K562 (cell line): Measurements from ENCODE around the gene TMEM170A. TPM values are rescaled to one million over a fixed set of nuclear protein-coding genes. Genes with fewer than 3 reads are reported as not detected.

Experiments
- C11orf30 ChIP-seq: fragments of 450-650 bp; IDR thresholded peaks from 2 replicates; pipeline ENCODE4 v1.6.1; 2016; ENCODE audit warnings: low read depth, mild to moderate bottlenecking
- EP300 ChIP-seq: IDR thresholded peaks from 2 replicates; pipeline ENCODE4 v1.6.1; 2012; ENCODE audit warnings: low read length, improper control_type of control experiment
- MAFG ChIP-seq: fragments of 450-650 bp; conservative IDR thresholded peaks from 2 replicates; pipeline ENCODE4 v1.6.1; 2016; ENCODE audit warnings: missing genetic modification characterization, missing compliant biosample characterization
- MEIS2 ChIP-seq: fragments of 450-650 bp; IDR thresholded peaks from 2 replicates; pipeline ENCODE4 v1.6.1; 2014; ENCODE audit warnings: mild to moderate bottlenecking; ENCODE audit not compliant: partially characterized antibody
- NR2C2 ChIP-seq, 2 experiments: fragments of 200-800 bp in 1 of 2; sonication (Bioruptor generic) in 1 of 2; sonication (generic) in 1 of 2; formaldehyde crosslinking in 1 of 2; IDR thresholded peaks; 2 replicates each; pipeline versions ENCODE4 v1.6.1 to v1.8.0; 2016 to 2022; ENCODE audit warnings: mild to moderate bottlenecking in 1 of 2, missing compliant biosample characterization in 1 of 2, missing genetic modification characterization in 1 of 2, missing genetic modification reagents in 1 of 2
- PML ChIP-seq: IDR thresholded peaks from 2 replicates; pipeline ENCODE4 v1.6.1; 2012; ENCODE audit warnings: low read length, inconsistent platforms
- POLR2AphosphoS2 ChIP-seq: IDR thresholded peaks from 2 replicates; pipeline ENCODE4 v1.6.1; 2012; ENCODE audit warnings: low read length, improper control_type of control experiment
- RHOXF2B ChIP-seq: fragments of 250-450 bp; sonication (Bioruptor Pico); conservative IDR thresholded peaks from 2 replicates; pipeline ENCODE4 v1.5.1; 2021
- SAFB ChIP-seq: fragments of 200-400 bp; formaldehyde crosslinking; IDR thresholded peaks from 2 replicates; pipeline ENCODE4 v1.6.1; 2017; ENCODE audit warnings: low read depth, low read length, borderline replicate concordance
- TAL1 ChIP-seq: fragments of 450-650 bp; IDR thresholded peaks from 2 replicates; pipeline ENCODE4 v1.6.1; 2016; ENCODE audit warnings: mild to moderate bottlenecking
- TSC22D4 ChIP-seq: fragments of 450-650 bp; IDR thresholded peaks from 2 replicates; pipeline ENCODE4 v1.6.1; 2016; ENCODE audit warnings: missing genetic modification characterization, missing biosample characterization, control low read depth
- ZBTB1 ChIP-seq: sonication (generic); formaldehyde crosslinking; IDR thresholded peaks from 2 replicates; pipeline ENCODE4 v1.8.1; 2023; ENCODE audit warnings: missing genetic modification reagents, low read depth, mild to moderate bottlenecking, borderline replicate concordance
- ZNF263 ChIP-seq: sonication (generic); formaldehyde crosslinking; IDR thresholded peaks from 2 replicates; pipeline ENCODE4 v1.8.0; 2022; ENCODE audit warnings: mild to moderate bottlenecking, missing genetic modification reagents, borderline replicate concordance
- ZNF274 ChIP-seq: IDR thresholded peaks from 2 replicates; pipeline ENCODE4 v1.6.1; 2011; ENCODE audit warnings: low read depth, mild to moderate bottlenecking, low read length, moderate library complexity, borderline replicate concordance
- polyA plus RNA-seq, 8 experiments: library from polyadenylated mRNA; depleted of rRNA in 4 of 8; stranded (reverse) in 5 of 8; unstranded in 3 of 8; fragments of >200 nt; fragmentation: Nextera tagmentation in 2 of 8; fragmentation: Illumina TruSeq in 1 of 8; extraction: Ambion mirVana in 2 of 8; extraction: Trizol in 1 of 8; gene quantifications; 2 replicates each; pipeline versions ENCODE4 v1.2.1 to v1.2.3, GENCODE V29; 2011 to 2014; ENCODE audit warnings: inconsistent platforms in 1 of 8, missing spikeins in 1 of 8
- total RNA-seq, 7 experiments: library from RNA; depleted of rRNA in 6 of 7; stranded (reverse); fragments of >200 nt in 6 of 7; fragmentation: Illumina TruSeq in 2 of 7; extraction: Trizol in 2 of 7; gene quantifications; 2 replicates each; pipeline versions ENCODE4 v1.2.1 to v1.2.3, GENCODE V29; 2011 to 2021; ENCODE audit warnings: low replicate concordance in 1 of 7
- TF ChIP-seq, protein P1 (sequence below), 2 experiments: fragments of 450-650 bp in 1 of 2; IDR thresholded peaks; 2 replicates each; pipeline ENCODE4 v1.6.1; 2011 to 2017; ENCODE audit warnings: low read depth in 2 of 2, antibody characterized with exemption in 1 of 2, borderline replicate concordance in 1 of 2, low read length in 1 of 2, mild to moderate bottlenecking in 1 of 2, mixed read lengths in 1 of 2; ENCODE audit not compliant: control insufficient read depth in 1 of 2
- TF ChIP-seq, protein P2 (sequence below): fragments of 250-450 bp; sonication (Bioruptor Pico); IDR thresholded peaks from 2 replicates; pipeline ENCODE4 v1.6.1; 2021; ENCODE audit warnings: mild to moderate bottlenecking
- TF ChIP-seq, protein P3 (sequence below): fragments of 450-650 bp; formaldehyde crosslinking; IDR thresholded peaks from 2 replicates; pipeline ENCODE4 v1.4.0; 2022; ENCODE audit warnings: missing genetic modification characterization
- TF ChIP-seq, protein P4 (sequence below): sonication (generic); formaldehyde crosslinking; IDR thresholded peaks from 2 replicates; pipeline ENCODE4 v1.9.0; 2022; ENCODE audit warnings: mild to moderate bottlenecking, missing genetic modification reagents
- TF ChIP-seq, protein P5 (sequence below): fragments of 450-650 bp; formaldehyde crosslinking; conservative IDR thresholded peaks from 2 replicates; pipeline ENCODE4 v1.4.0; 2022; ENCODE audit warnings: mild to moderate bottlenecking, missing genetic modification characterization

The TMEM170A gene
- total and polyA plus RNA-seq, 9 of the 15 experiments (the other 6 are each of a cell fraction or from before 2014, with no cell fraction given), result 6.1 to 30.2 (median 15.0) TPM

DNA sequence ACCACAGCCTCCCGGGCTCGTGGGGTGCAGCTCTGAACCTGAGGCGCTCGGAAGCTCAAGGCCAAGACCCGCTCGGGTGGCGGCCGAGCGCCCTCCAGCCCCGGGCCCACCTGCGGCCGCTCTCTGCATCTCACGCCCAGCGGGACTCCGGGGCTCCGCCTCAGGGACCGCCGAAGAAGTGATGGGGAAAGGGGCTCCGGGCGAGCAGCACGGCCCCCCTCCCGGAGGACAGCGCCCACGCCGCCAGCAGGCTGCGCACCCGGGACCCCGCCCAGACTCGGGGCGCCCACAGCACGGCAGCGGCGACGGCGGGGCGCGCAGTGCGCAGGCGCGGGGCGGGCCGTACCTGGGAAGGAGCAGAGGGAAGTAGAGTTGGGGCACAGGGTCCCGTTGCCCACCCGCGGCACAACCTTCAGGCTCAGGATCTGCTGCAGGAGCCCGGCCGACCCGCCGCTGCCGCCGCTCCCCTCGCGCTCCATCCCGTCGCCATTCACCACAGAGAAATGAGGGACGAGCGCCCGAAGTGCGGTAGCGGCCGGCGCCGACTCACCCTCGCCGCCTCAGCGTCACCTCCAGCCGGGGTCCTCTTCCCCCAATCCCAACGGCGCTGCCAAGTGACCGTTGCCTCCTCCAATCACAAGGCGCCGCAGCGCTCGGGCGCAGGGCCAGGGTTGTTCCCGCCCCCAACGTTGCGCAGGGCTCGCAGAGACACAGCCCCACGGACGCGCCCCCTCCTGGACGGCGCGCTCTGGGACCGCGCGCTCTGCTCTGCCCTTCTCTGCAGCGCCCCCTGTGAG is at the start of gene TMEM170A (continued):
- TF ChIP-seq, protein P1, sequence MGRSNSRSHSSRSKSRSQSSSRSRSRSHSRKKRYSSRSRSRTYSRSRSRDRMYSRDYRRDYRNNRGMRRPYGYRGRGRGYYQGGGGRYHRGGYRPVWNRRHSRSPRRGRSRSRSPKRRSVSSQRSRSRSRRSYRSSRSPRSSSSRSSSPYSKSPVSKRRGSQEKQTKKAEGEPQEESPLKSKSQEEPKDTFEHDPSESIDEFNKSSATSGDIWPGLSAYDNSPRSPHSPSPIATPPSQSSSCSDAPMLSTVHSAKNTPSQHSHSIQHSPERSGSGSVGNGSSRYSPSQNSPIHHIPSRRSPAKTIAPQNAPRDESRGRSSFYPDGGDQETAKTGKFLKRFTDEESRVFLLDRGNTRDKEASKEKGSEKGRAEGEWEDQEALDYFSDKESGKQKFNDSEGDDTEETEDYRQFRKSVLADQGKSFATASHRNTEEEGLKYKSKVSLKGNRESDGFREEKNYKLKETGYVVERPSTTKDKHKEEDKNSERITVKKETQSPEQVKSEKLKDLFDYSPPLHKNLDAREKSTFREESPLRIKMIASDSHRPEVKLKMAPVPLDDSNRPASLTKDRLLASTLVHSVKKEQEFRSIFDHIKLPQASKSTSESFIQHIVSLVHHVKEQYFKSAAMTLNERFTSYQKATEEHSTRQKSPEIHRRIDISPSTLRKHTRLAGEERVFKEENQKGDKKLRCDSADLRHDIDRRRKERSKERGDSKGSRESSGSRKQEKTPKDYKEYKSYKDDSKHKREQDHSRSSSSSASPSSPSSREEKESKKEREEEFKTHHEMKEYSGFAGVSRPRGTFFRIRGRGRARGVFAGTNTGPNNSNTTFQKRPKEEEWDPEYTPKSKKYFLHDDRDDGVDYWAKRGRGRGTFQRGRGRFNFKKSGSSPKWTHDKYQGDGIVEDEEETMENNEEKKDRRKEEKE (IDR thresholded peaks at IDR 0.05; ENCODE audit: borderline replicate concordance in 1 of 2, control insufficient read depth in 1 of 2, low read depth in 2 of 2, low read length in 1 of 2), result no peak
- peak; percentile 22; the same call in 1 of the 2 replicates for TF ChIP-seq EP300
- 0 out of 2 replicates have a peak, but pooled peaks have one; percentile 31 for TF ChIP-seq RHOXF2B (CRISPR knock-in tag)
- TF ChIP-seq NR2C2 (CRISPR knock-in tag; IDR thresholded peaks at IDR 0.05), result no peak
- peak; percentile 72; the same call in 1 of the 2 replicates for TF ChIP-seq NR2C2 (tag; IDR thresholded peaks at IDR 0.05)
- TF ChIP-seq ZNF263 (CRISPR knock-in tag), result peak; percentile 44; the same call in 1 of the 2 replicates
- TF ChIP-seq, protein P2, sequence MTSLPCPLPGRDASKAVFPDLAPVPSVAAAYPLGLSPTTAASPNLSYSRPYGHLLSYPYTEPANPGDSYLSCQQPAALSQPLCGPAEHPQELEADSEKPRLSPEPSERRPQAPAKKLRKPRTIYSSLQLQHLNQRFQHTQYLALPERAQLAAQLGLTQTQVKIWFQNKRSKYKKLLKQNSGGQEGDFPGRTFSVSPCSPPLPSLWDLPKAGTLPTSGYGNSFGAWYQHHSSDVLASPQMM, result no peak
- peak; percentile 62; the same call in 1 of the 2 replicates for TF ChIP-seq C11orf30
- no peak for TF ChIP-seq MAFG (tag)
- TF ChIP-seq TSC22D4 (tag), result no peak
- peak; percentile 76 for TF ChIP-seq MEIS2
- TF ChIP-seq, protein P3, sequence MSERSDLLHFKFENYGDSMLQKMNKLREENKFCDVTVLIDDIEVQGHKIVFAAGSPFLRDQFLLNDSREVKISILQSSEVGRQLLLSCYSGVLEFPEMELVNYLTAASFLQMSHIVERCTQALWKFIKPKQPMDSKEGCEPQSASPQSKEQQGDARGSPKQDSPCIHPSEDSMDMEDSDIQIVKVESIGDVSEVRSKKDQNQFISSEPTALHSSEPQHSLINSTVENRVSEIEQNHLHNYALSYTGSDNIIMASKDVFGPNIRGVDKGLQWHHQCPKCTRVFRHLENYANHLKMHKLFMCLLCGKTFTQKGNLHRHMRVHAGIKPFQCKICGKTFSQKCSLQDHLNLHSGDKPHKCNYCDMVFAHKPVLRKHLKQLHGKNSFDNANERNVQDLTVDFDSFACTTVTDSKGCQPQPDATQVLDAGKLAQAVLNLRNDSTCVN, result no peak
- TF ChIP-seq POLR2AphosphoS2, result peak; percentile 45; the same call in 1 of the 2 replicates
- TF ChIP-seq, protein P4, sequence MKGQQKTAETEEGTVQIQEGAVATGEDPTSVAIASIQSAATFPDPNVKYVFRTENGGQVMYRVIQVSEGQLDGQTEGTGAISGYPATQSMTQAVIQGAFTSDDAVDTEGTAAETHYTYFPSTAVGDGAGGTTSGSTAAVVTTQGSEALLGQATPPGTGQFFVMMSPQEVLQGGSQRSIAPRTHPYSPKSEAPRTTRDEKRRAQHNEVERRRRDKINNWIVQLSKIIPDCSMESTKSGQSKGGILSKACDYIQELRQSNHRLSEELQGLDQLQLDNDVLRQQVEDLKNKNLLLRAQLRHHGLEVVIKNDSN (CRISPR knock-in tag), result peak; percentile 28; the same call in 1 of the 2 replicates
- TF ChIP-seq PML, result peak; percentile 81; the same call in 1 of the 2 replicates
- TF ChIP-seq TAL1, result no peak
- TF ChIP-seq ZBTB1 (CRISPR knock-in tag), result no peak; the same call in 1 of the 2 replicates
- TF ChIP-seq, protein P5, sequence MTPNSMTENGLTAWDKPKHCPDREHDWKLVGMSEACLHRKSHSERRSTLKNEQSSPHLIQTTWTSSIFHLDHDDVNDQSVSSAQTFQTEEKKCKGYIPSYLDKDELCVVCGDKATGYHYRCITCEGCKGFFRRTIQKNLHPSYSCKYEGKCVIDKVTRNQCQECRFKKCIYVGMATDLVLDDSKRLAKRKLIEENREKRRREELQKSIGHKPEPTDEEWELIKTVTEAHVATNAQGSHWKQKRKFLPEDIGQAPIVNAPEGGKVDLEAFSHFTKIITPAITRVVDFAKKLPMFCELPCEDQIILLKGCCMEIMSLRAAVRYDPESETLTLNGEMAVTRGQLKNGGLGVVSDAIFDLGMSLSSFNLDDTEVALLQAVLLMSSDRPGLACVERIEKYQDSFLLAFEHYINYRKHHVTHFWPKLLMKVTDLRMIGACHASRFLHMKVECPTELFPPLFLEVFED (CRISPR knock-in tag), result no peak
- peak; percentile 36; the same call in 1 of the 2 replicates for TF ChIP-seq SAFB
- TF ChIP-seq ZNF274, result no peak
